Ectodermal cell (in vitro differentiated cells): ENCODE data around the gene HINT3.
"Not testable (repeated sequence)": the region's sequence is repeated elsewhere in the genome, so short reads cannot be mapped to it uniquely, and the experiment has no call there.

ENCODE experiments used
- H3K27ac ChIP-seq: 2 replicates; pipeline ENCODE4 v1.7.0; 2013; ENCODE audit warnings: mild to moderate bottlenecking, low read depth, low read length; ENCODE audit not compliant: insufficient read depth, poor library complexity, severe bottlenecking
- H3K27me3 ChIP-seq: 2 replicates; pipeline ENCODE4 v1.7.0; 2013; ENCODE audit warnings: mild to moderate bottlenecking, low read length; ENCODE audit not compliant: insufficient read depth, control insufficient read depth, poor library complexity, severe bottlenecking
- H3K36me3 ChIP-seq: one replicate; pipeline ENCODE4 v1.7.0; 2013; ENCODE audit warnings: low read length; ENCODE audit not compliant: control insufficient read depth, insufficient read depth
- H3K4me1 ChIP-seq: one replicate; pipeline ENCODE4 v1.7.0; 2013; ENCODE audit warnings: low read length; ENCODE audit not compliant: control insufficient read depth, insufficient read depth
- H3K4me3 ChIP-seq: 2 replicates; pipeline ENCODE4 v1.7.0; 2013; ENCODE audit warnings: low read depth, low read length, control low read depth; ENCODE audit not compliant: insufficient read depth
- H3K9me3 ChIP-seq: 2 replicates; pipeline ENCODE4 v1.7.0; 2013; ENCODE audit warnings: mild to moderate bottlenecking, low read length, moderate library complexity; ENCODE audit not compliant: control insufficient read depth
- WGBS, 2 experiments: methylation state at CpG; one replicate each; pipeline ENCODE4 v1.1.7; 2013; ENCODE audit warnings: missing lambda C conversion rate in 2 of 2; 5-methylcytosine and 5-hydroxymethylcytosine counted together

HINT3 gene

DNA sequence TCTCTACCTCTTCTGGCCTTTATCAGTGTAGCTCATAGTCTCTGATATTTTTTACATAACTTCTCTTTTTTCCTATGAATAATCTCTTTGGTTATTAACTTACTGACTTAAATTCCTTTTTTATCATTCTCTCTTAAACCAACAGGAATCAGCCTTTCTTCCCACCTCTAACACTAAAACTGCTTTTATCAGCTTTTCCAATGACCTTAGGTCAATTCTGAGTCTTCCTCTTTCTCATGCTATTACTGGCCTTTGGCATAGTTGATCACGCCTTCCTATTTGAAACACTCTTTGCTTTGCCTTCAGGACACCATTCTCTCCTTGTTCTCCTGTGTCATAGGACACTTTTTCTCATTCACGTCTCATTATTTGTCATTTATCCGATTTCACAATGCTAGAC is 8.1 kb upstream of the HINT3 start:
- H3K27me3 ChIP-seq = no peaks in the 10 kb centered on the region
- no peaks in the 10 kb centered on the region for H3K36me3 ChIP-seq
- no peaks in the 10 kb centered on the region for H3K9me3 ChIP-seq
- no peak overlapping the region for H3K4me3 ChIP-seq
- WGBS, 2 experiments = 89% methylated on average over 3 of the region's 3 CpGs
- no peaks in the 10 kb centered on the region for H3K4me1 ChIP-seq
- H3K27ac ChIP-seq = no peak overlapping the region

DNA sequence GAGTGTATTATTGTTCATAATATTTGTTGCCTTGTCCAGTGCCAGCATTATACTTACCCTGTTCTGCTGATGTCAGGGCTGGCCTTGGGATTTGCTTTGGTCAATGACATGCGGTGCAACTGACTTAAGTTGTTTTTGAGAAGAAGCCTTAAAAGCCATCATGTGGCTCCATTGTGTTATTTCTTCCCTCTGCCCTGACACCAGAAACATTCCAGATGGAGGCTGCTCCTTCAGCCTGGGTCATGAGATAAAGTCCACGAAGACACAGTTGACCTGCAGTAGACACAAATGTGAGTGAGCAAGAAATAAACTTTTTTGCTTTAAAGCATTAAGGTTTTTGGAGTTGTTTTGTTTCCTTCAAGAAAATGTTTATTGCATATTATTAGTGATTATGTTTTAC is 7.5 kb upstream of the HINT3 start:
- WGBS, 2 experiments = 92 to 97% methylated on average over 2 of the region's 2 CpGs
- Histone ChIP-seq H3K27ac (no peak overlapping the region), H3K36me3 (no peaks in the 10 kb centered on the region), H3K4me3 (no peak overlapping the region), H3K9me3 (no peaks in the 10 kb centered on the region), H3K4me1 (no peaks in the 10 kb centered on the region), H3K27me3 (no peaks in the 10 kb centered on the region)

DNA sequence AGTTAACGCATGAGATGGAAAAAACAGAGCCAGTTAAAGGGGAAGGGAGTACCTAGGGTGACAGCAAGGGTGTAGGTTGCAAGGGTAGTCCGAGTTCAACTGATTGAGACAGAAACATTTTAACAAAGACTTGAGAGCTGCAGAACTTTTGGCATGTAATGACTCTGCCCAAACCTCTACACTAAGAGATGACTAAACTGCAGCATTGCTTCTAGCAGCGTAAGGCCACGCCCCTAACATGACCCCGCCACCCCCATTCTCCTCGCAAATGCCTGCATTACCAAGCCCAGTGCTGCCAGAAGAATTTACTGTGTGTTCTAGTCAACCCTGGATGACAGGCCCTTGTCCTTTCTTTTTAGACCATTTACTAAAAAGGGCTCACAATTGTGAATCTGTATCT is 6.3 kb upstream of the HINT3 start:
- Histone ChIP-seq H3K9me3 (no peaks in the 10 kb centered on the region), H3K4me1 (no peaks in the 10 kb centered on the region), H3K4me3 (no peak overlapping the region), H3K27me3 (peaks cover 3% of the 10 kb centered on the region), H3K36me3 (no peaks in the 10 kb centered on the region), H3K27ac (no peak overlapping the region)
- WGBS, 2 experiments = 72 to 76% methylated on average over 6 of the region's 6 CpGs

GRCh38 chr6:125950716-125951115 is 5.9 kb upstream of the HINT3 start:
- not testable (repeated sequence) for H3K36me3 ChIP-seq, H3K4me3 ChIP-seq, H3K27ac ChIP-seq, H3K4me1 ChIP-seq, H3K27me3 ChIP-seq, H3K9me3 ChIP-seq
- WGBS, 2 experiments = 82 to 83% methylated on average over 6 of the region's 6 CpGs

DNA sequence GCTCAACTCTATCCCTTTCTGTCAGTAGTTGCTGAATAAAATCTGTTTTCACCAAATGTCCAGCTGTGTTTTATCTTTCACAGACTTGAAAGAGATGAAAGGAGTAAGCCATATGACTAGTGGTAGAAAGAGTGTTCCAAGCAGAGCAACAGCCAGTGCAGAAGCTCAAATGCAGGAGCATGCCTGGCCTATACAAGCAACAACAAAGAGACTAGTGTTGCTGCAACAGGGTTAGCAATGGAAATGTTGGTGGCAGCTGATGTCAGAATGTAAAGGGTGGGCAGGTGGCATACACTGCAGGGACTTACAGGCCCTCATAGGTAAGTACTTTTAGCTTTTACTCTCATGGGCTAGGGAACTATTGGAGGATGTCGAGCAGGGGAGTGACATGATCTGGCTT is 5.2 kb upstream of the HINT3 start:
- no peaks in the 10 kb centered on the region for H3K36me3 ChIP-seq
- WGBS, 2 experiments = 84 to 93% methylated on average over 1 of the region's 1 CpG
- H3K4me1 ChIP-seq = no peaks in the 10 kb centered on the region
- H3K4me3 ChIP-seq = no peak overlapping the region
- H3K27me3 ChIP-seq = peaks cover 4% of the 10 kb centered on the region
- no peaks in the 10 kb centered on the region for H3K9me3 ChIP-seq
- H3K27ac ChIP-seq = no peak overlapping the region

GRCh38 chr6:125952764-125953501 is 3.6 kb upstream of the HINT3 start:
- Histone ChIP-seq H3K4me1 (no peaks in the 10 kb centered on the region), H3K9me3 (no peaks in the 10 kb centered on the region), H3K4me3 (no peak overlapping the region), H3K36me3 (no peaks in the 10 kb centered on the region), H3K27ac (no peak overlapping the region), H3K27me3 (peaks cover 4% of the 10 kb centered on the region)
- WGBS, 2 experiments = 90 to 92% methylated on average over 7 of the region's 7 CpGs

GRCh38 chr6:125953502-125953875 is 3.1 kb upstream of the HINT3 start:
- Histone ChIP-seq H3K27me3 (peaks cover 4% of the 10 kb centered on the region), H3K9me3 (no peaks in the 10 kb centered on the region), H3K36me3 (no peaks in the 10 kb centered on the region), H3K4me1 (no peaks in the 10 kb centered on the region), H3K4me3 (no peak overlapping the region), H3K27ac (no peak overlapping the region)
- 85 to 87% methylated on average over 11 of the region's 11 CpGs for WGBS, 2 experiments

GRCh38 chr6:125954735-125955339 is 1.7 kb upstream of the HINT3 start:
- H3K9me3 ChIP-seq = no peaks in the 10 kb centered on the region
- no peak overlapping the region for H3K27ac ChIP-seq
- peaks cover 4% of the 10 kb centered on the region for H3K27me3 ChIP-seq
- no peak overlapping the region for H3K4me3 ChIP-seq
- 77% methylated on average over 5 of the region's 5 CpGs for WGBS, 2 experiments
- no peaks in the 10 kb centered on the region for H3K4me1 ChIP-seq
- H3K36me3 ChIP-seq = no peaks in the 10 kb centered on the region

DNA sequence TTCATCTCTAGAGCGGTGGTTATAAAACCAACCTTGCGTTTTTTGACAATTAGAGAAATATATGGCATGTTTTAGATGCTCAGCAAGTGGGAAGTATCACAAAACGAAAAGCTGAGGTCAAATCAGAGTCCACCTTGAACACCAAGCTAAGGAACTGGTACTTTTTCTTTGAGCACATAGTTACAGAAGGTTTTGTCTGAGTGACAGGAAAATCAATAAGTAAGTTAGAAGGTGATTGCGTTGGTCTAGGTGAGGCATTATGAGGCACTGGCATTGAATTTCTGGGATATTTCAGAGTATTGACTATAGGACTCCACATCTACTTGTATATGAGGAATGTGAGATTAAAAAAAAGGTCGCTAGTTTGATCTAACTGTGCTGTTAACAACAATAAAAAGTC is 597 bp upstream of the HINT3 start:
- Histone ChIP-seq H3K27me3 (peaks cover 4% of the 10 kb centered on the region), H3K4me3 (peak overlapping the region; percentile 78), H3K9me3 (no peaks in the 10 kb centered on the region), H3K36me3 (no peaks in the 10 kb centered on the region), H3K27ac (no peak overlapping the region), H3K4me1 (no peaks in the 10 kb centered on the region)
- 74% methylated on average over 5 of the region's 5 CpGs for WGBS, 2 experiments

- Histone ChIP-seq H3K36me3 (no peaks in the 10 kb centered on the region), H3K4me1 (no peaks in the 10 kb centered on the region), H3K9me3 (no peaks in the 10 kb centered on the region), H3K27me3 (peaks cover 4% of the 10 kb centered on the region), H3K27ac (peak overlapping the region; percentile 81), H3K4me3 (peak overlapping the region; percentile 78)
- WGBS, 2 experiments = 36 to 39% methylated on average over 3 of the region's 3 CpGs
These were observed 772 bp downstream of the HINT3 start for GRCh38 chr6:125957391-125957693.
